GM20000 (cell line): ENCODE data around the gene FAM13A.

Experiments
- DNase-seq: peaks from one replicate; pipeline ENCODE4 v3.0.0; 2012; ENCODE audit warnings: low spot score
- TF ChIP-seq, protein P1 (sequence below): IDR thresholded peaks from 2 replicates; pipeline ENCODE4 v1.5.1; 2012; ENCODE audit warnings: mild to moderate bottlenecking, control low read depth; ENCODE audit errors: extremely low read depth, missing control alignments

FAM13A gene

DNA sequence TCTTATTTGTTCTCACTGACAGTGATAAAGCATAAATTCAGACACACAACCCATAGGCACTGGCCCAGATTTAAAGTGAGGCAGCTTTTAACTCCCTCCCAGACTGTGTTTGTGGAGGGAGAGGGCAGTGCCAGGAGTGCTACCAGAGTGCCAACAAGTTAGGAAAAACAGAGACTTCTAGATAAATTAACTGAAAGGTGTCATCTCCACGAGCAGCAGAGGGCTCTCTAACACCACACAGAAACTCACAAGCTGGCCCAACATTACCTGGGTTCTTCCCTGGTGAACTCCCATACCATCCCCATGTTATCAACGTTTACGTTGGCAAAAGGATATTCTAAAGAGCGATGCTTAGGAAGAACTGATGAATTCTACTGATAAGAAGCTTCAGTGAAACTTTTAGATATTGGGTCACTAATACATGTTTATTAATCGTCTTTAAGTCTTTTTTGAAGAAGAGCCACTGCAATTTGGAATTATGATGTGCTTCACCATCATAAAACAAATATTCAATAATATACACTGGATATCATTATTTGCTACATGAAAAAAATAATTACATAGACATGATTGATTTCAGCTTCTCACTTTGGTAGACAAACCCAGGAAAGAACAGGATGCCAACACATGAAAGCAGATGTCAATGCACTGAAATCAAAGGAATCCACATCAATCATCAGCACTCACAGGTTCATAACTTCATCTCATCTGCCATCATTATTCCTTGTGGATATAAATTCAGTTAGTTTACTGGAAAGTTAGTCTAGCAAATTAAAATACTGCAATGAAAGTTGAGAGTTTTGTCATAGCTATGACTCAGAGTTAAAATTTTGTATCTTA is 238.1 kb downstream of the FAM13A start:
- peak; percentile 25 for DNase-seq
- TF ChIP-seq, protein P1, sequence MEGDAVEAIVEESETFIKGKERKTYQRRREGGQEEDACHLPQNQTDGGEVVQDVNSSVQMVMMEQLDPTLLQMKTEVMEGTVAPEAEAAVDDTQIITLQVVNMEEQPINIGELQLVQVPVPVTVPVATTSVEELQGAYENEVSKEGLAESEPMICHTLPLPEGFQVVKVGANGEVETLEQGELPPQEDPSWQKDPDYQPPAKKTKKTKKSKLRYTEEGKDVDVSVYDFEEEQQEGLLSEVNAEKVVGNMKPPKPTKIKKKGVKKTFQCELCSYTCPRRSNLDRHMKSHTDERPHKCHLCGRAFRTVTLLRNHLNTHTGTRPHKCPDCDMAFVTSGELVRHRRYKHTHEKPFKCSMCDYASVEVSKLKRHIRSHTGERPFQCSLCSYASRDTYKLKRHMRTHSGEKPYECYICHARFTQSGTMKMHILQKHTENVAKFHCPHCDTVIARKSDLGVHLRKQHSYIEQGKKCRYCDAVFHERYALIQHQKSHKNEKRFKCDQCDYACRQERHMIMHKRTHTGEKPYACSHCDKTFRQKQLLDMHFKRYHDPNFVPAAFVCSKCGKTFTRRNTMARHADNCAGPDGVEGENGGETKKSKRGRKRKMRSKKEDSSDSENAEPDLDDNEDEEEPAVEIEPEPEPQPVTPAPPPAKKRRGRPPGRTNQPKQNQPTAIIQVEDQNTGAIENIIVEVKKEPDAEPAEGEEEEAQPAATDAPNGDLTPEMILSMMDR: peak; percentile 45

DNA sequence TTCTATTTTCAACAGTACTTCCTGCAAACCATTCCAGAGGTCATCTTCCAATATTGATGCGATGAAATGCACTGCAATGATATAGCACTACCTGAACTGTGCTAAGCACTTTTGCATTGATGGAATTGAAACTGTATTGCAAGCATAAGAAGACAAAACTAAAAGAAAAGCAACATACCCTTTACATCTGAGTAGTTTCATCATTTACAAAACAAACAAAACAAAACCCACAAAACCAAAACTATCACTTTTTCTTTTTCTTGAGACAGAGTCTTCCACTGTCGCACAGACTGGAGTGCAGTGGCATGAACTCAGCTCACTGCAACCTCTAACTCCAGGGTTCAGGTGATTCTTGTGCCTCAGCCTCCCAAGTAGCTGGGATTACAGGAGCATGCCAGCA is 239.2 kb downstream of the FAM13A start:
- no peak for DNase-seq
- TF ChIP-seq, protein P1: no peak

DNA sequence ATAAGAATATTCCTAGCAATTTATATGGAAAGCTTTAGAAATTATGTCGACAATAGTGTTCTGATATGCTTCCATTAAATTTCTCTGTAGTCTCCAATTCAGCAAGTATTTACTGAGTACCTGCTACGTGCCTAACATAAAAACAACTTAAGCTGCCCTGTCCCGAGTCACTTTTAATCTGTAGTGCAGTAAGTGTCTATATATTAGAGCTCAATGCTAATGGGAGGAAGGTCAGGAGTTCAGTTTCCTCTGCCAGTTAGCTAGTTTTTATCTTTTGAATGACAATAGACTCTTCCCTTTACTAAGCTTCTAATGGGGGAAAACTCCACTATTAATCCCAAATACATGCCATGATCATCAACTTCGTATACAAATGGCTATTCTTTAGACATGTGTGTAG is 240.6 kb downstream of the FAM13A start:
- TF ChIP-seq, protein P1: no peak
- no peak for DNase-seq

DNA sequence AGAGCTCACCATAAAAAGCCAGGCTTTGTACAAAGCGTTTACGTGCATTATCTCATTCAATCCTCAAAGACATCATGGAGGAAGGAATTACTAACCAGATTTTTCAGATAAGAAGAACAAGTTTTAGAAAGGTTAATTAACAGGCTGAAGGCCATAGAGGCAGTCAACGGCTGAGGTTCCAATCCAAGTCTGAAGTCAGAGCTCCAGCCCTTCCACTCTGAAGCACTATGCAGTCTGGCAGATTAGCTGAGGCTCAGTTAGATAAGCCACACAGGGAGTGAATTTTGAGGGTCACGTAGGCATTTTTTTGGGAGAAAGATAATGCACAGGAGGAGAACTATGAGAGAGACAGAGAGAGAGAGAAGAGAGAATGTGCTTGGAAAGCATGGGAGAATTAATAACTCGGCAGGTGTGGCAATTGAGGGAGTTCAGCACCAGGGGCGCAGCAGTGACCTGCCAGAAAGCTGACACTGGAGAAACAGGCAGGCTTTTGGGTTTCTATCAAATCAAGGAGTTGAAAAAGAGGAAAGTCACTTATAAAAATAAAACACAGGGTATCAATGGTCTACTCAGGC is 242.9 kb downstream of the FAM13A start:
- DNase-seq: no peak

DNA sequence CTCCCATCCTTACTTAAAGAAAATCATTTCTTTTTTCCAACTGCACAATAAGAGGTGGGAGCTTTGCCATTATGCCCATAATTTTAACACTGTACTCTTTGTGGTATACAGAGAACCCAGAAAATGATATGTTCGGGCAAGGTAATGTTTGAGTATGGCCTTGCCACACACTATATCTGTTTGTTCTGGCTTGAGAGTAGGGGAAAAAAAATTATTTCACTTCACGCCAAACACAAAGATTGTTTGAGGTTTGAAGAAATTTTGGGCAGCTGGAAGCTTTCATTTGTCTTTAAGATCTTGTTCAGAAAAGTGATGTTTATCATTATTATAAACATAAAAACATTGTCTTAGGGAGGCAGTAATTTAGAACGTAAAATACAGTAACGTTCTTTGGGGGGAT is 244.0 kb downstream of the FAM13A start:
- TF ChIP-seq, protein P1: no peak
- no peak for DNase-seq

More for the DNA sequence above, 242.9 kb downstream of the FAM13A start:
- TF ChIP-seq, protein P1: no peak

DNA sequence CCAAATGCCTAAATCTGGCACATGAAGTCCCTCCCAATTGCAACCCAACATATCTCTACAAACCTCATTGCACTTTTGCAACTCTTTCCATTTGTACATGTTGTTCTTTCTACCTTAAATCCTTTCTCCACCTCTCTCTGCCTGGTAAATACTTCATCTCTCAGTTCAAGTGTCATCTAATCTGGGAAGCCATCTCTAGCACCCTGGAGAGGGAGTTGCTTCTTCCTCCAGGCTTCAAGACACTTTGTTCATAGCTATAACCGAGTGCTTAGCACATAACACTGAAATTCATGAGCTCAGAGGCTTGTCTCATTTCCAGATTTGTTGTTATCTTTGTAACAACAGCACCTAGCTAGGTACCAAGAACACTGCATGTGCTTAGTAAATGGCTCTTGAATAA is 244.6 kb downstream of the FAM13A start:
- no peak for DNase-seq
- TF ChIP-seq, protein P1: no peak

DNA sequence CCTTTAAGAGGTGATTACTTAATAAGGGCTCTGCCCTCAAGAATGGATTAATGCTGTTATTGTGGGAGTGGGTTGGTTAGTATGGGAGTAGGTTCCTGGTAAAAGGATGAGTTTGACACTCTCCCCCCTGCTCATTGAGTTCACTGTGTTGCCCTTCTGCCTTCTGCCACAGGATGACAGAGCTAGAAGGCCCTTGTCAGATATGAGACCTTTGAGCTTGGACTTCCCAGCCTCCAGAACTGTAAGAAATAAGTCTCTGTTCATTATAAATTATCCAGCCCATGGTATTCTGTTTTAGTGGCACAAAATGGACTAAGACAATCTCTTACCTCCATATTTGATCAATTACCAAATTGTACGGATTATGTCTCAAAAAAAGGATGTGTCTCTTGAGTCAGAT is 245.1 kb downstream of the FAM13A start:
- TF ChIP-seq, protein P1: no peak
- no peak for DNase-seq
